Activated T-helper 9 cell treated with anti-CD3 and anti-CD28 coated beads, Interleukin-2, amount 50 U/mL, for 16 hours (primary cell): Measurements from ENCODE around the gene MAL.

ENCODE experiments used
- DNase-seq: peaks from one replicate; pipeline ENCODE4 v3.0.0-alpha.2; 2020; ENCODE audit warnings: low read depth

Gene MAL

GRCh38 chr2:95061601-95062183 lies 36.2 kb downstream of the MAL start:
- no peak for DNase-seq

GRCh38 chr2:95062242-95063085 lies 37.0 kb downstream of the MAL start:
- DNase-seq: no peak

- DNase-seq: no peak
These were observed 37.8 kb downstream of the MAL start for GRCh38 chr2:95063086-95063958.

GRCh38 chr2:95068256-95068655 lies 42.7 kb downstream of the MAL start:
- no peak for DNase-seq

- no peak for DNase-seq
These were observed 44.0 kb downstream of the MAL start for GRCh38 chr2:95069465-95069864.

- DNase-seq: no peak
These were observed 46.3 kb downstream of the MAL start for GRCh38 chr2:95071856-95072255.

- DNase-seq: no peak
These were observed 46.9 kb downstream of the MAL start for GRCh38 chr2:95072424-95072823.

GRCh38 chr2:95073856-95074662 lies 48.6 kb downstream of the MAL start:
- DNase-seq: no peak

- DNase-seq: peak; percentile 23
These were observed 49.3 kb downstream of the MAL start for GRCh38 chr2:95074663-95075439.

- DNase-seq: no peak
These were observed 50.1 kb downstream of the MAL start for GRCh38 chr2:95075440-95076132.

- peak; percentile 83 for DNase-seq
These were observed 51.4 kb downstream of the MAL start for GRCh38 chr2:95076705-95077529.

GRCh38 chr2:95077530-95077825 lies 52.0 kb downstream of the MAL start:
- DNase-seq: no peak

GRCh38 chr2:95077861-95078603 lies 52.5 kb downstream of the MAL start:
- no peak for DNase-seq

GRCh38 chr2:95079199-95079683 lies 53.7 kb downstream of the MAL start:
- no peak for DNase-seq

GRCh38 chr2:95082477-95082876 lies 57.0 kb downstream of the MAL start:
- DNase-seq: no peak

GRCh38 chr2:95086017-95086416 lies 60.5 kb downstream of the MAL start:
- no peak for DNase-seq

- DNase-seq: no peak
These were observed 61.9 kb downstream of the MAL start for GRCh38 chr2:95087379-95087778.

- DNase-seq: no peak
These were observed 66.5 kb downstream of the MAL start for GRCh38 chr2:95091885-95092555.
